HFF-Myc (cell line): Measurements from ENCODE around the gene ASB5.

Experiments
- DNase-seq: peaks from one replicate; pipeline ENCODE4 v3.0.0-alpha.2; 2011; ENCODE audit warnings: low read depth; ENCODE audit errors: extremely low read depth
- H3K4me3 ChIP-seq: replicated peaks from 2 replicates; pipeline ENCODE4 v1.5.1; 2011; ENCODE audit warnings: low read depth, mild to moderate bottlenecking, control low read depth, low read length
- CTCF ChIP-seq: IDR thresholded peaks from 2 replicates; pipeline ENCODE4 v1.5.1; 2012; ENCODE audit warnings: mild to moderate bottlenecking, low read depth, low read length, control low read depth; ENCODE audit errors: missing control alignments

The ASB5 gene

GRCh38 chr4:176210579-176211296 lies 58.3 kb downstream of the ASB5 start:
- no peak for DNase-seq

DNA sequence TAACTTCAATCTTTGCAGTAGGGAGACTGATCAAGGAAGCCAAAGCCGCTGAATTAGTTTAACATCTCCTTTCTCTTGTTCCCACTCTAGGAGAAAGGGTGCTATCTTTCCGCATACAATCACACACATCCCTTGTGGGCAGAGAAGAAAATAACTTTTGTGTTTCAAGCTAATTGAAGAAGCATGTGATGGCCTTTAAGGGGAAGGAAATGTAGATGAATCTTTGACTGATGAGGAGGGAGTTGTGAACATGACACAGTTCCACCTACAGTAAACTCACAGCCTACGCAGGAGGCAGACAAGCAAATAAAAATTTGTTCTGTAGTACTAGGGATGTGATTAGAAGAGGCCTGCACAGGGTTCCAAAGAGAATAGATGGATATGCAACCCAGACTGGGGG lies 58.9 kb downstream of the ASB5 start:
- no peak overlapping the region for H3K4me3 ChIP-seq
- no peak for DNase-seq
- no peak for TF ChIP-seq CTCF

More at GRCh38 chr4:176210579-176211296, 58.3 kb downstream of the ASB5 start:
- no peak overlapping the region for H3K4me3 ChIP-seq
- TF ChIP-seq CTCF = no peak

DNA sequence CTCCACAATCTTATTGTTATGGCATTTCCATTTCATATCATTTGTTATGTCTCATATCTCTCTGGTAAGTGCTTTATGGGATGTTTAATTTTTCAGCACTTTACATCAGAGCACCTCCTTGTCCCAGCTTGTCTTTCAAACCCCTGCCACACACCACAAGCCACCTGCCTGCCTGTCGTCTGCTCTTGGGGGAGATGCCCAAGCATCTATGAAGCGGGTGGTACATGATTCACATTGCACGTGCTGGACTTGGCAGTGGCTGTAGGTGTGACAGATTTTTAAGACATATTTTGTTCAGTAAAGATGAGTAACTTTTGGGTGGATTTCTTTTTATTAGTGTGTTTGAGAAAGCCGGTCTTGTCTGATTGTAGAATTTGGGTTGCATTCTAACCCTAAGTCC lies 59.5 kb downstream of the ASB5 start:
- no peak overlapping the region for H3K4me3 ChIP-seq
- no peak for DNase-seq
- TF ChIP-seq CTCF = no peak

DNA sequence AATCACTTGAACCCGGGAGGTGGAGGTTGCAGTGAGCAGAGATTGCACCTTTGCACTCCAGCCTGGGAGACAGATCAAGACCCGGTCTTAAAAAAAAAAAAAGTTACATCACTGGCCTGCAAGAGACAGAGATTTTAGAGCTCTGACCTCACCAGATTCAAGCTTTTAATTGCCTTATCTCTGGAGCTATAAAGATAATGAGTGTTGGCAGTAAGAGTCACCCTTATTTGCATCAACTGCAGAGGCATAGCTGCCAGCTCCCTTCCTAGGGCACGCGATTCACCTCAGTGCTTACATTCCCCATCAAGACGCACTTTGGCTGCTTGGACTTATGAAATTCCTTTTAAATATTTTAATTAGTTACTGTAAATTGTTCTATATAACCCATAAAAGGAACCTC lies 61.2 kb downstream of the ASB5 start:
- no peak for DNase-seq
- no peak for TF ChIP-seq CTCF
- H3K4me3 ChIP-seq = no peak overlapping the region

- H3K4me3 ChIP-seq = no peak overlapping the region
- no peak for DNase-seq
- no peak for TF ChIP-seq CTCF
Observed at GRCh38 chr4:176205299-176205698, 63.7 kb downstream of the ASB5 start.

DNA sequence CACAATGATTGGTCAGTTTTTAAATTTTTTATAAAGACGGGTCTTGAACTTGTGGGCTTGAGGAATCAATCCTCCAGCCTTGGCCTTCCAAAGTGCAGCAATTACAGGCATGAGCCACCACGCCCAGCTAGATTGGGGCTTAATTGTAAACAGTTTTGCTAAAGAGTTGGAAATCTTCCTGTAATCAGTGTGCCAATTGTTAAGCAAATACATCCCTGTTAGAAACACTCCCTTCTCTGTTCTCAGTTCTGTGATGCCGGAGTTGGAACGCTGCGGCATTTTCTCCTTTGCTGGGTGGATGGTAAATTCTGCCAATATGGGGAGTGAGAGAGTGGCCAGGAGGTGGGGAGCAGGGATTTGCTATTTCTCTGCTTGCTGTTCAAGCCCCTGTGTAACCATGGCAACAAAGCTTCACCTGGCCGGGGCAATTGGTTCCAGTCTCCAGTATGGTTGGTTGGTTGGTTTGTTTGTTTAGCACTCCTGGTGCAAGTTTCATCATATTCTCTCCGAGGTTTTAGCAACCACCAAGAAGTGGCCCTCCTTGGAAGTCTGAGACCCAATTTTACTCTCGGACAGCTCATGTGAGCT lies 70.6 kb downstream of the ASB5 start:
- H3K4me3 ChIP-seq = no peak overlapping the region
- no peak for DNase-seq
- TF ChIP-seq CTCF = no peak
